Left ventricle myocardium superior (tissue), 1 donor: ENCODE measurements around the gene LGI2. TPM values are rescaled to one million over a fixed set of nuclear protein-coding genes. Genes with fewer than 3 reads are reported as not detected.
A peak's percentile ranks its signal among the peaks of the same experiment; 100 is the strongest.

ENCODE experiments used
- ATAC-seq: fragments of 200-7000 bp; cut with Tn5 transposase; one replicate; pipeline ENCODE4 v1.9.1; 2020; ENCODE audit warnings: mild to moderate bottlenecking, moderate library complexity
- DNase-seq: peaks from one replicate; pipeline ENCODE4 v3.0.0-alpha.2; 2020
- intact Hi-C: fragments of 100-400 bp; cut with micrococcal nuclease; formaldehyde crosslinking; loops from one replicate; pipeline ENCODE4 v1.11.0; 2022
- total RNA-seq: library from RNA; stranded (reverse); fragmentation: NEBNext Ultra II Directional; extraction: Animal tissue kit (Norgen Biotek cat#: 25700); gene quantifications from one replicate; pipeline ENCODE4 v1.2.1, GENCODE V29; 2021
- donor health status: DM: no; HTN: yes; CAD: no; lungs with severe emphysema.

The LGI2 gene
- total RNA-seq, 1 donor from 2014 or later = 2.0 TPM

DNA sequence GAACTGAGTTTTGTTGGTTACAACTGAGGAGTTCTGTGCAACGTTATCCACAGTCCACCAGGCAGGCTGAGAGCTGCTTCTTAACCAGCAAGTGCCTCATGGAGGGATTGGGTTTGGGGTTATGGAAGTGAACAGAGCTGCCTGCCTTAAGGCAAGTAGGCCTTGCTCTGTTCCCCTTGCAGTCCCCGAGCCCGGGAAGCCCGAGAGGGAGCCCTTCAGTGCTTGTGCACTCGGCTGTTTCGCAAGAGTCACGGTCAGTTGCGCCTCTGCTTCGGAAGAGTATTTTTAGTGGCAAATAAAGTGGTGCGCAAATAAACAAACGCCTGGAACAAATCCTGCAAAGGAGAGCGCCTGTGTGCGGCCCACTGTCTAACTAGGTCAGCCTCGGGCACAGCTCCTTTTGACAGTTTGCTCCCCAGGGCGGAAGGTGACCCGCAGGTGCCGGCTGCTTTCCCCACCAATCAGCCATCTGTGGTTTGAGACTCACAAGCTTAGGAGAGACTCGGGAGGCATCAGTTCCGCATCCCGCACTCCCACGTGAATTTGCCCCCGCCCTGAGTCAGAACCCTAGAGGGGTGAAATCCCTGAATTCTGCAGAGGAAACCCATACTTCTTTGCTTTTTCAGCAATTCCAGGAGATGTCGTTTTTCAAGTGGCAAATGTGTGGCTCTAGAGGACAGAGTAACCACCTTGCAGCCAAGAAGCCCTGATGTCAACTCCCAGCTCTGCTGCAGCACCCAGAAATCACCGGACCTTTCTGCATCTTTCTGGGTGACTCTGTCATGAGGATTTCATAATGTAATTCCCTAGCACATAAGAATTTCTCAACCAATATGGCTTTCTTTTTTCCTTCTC, 56.8 kb downstream of the LGI2 start:
- intact Hi-C loops = no loop called here
- peak; percentile 65 for DNase-seq
- ATAC-seq = peak; percentile 57

DNA sequence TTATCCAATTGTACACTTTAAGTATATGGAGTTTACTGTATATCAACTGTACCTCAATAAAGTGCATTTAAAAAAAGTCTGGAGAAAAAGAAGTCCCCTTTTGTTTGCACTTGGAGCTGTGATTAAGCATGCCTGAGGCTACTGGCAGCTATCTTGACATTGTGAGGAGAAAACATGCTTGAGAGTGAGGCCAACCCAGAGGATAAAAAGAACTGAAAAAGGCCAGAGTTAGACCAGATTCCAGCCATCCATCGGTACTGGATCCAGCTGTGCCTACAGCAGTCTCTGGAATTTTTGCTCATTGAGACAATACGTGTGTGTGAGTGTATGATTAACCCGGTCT, 57.4 kb downstream of the LGI2 start:
- intact Hi-C loops = no loop called here
- ATAC-seq = no peak
- DNase-seq = no peak

DNA sequence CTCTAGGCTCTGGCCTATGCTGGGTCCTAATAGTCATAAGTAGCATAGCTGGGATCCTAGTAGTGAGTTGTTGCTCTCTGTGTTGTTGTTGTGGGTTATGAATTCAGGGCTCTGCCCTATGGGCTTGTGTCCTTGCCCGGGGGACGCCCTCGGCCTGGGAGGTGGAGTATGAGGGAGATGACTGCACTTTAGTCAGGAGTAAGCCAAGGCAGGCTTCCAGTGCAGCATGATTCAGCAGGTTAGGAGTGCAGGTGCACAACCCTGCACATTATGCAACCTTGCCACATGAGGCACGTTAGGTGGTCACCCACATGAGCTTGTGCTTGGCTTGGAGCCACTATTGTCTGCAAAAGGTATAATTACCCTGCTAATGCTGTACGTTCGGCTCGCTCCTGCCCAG, 59.6 kb downstream of the LGI2 start:
- intact Hi-C loops = no loop called here
- no peak for DNase-seq
- ATAC-seq = no peak

- no peak for ATAC-seq
- intact Hi-C loops = no loop called here
- DNase-seq = no peak
Measured at GRCh38 chr4:24970635-24971034, 60.1 kb downstream of the LGI2 start.

DNA sequence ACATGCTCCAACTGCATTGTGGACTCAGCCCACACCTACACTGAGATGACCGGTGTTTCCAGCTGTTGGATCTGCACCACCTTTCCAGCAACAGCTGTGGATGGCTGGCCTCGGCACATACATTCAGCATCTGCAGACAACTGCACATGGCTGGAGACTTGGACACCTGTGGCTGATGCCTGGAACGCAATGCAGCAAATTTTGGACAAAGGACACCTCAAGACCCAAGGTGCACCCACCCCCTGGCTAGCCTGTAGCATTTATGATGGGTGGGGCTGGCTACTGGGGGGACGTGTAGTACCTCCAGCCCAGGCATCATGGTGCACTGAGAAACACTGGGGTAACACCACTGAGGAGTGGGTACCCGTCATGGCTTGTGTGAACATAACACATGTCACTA, 60.6 kb downstream of the LGI2 start:
- ATAC-seq (no peak), DNase-seq (no peak)
- intact Hi-C loops = no loop called here

- ATAC-seq (no peak), DNase-seq (no peak)
- intact Hi-C loops = no loop called here
Measured at GRCh38 chr4:24969486-24969885, 61.3 kb downstream of the LGI2 start.

DNA sequence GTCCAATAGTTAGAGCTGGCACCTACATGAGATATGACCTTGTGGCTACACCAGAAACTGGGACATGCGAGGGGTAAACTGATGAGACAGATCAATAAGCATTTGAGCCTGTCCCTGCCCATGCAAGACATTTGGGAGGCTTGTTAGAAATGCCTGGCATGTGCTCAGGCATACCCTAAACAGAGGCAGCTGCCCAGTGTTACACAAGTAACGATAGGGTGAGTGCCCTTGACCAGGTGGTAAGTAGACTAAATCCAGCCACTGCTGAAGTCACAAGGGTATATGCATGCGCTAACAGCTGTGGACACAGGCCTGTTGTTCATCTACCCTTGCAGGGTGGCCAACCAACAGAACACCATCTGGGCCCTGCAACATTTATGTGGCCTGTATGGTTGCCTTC, 61.8 kb downstream of the LGI2 start:
- ATAC-seq (peak; percentile 42), DNase-seq (no peak)
- intact Hi-C loops = no loop called here

DNA sequence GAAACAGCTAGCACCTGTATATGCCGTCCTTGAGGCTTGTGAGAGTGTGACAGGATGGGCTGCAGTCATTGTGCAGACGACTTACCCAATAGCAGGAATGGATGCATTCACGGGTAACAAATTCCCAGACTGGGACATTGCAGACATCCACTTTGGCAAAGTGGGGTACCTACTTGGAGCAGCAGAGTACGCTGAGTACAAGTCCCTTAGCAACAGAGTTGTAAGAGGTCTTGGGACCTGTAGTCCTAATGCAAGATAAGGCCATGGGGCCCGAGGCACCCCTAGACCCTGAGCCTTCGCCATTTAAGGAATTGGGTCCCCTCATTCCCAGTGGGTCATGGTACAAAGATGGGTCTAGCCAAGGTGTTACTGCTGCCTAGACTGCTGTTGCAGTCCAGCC, 62.5 kb downstream of the LGI2 start:
- no peak for ATAC-seq
- DNase-seq = no peak
- intact Hi-C loops = no loop called here

DNA sequence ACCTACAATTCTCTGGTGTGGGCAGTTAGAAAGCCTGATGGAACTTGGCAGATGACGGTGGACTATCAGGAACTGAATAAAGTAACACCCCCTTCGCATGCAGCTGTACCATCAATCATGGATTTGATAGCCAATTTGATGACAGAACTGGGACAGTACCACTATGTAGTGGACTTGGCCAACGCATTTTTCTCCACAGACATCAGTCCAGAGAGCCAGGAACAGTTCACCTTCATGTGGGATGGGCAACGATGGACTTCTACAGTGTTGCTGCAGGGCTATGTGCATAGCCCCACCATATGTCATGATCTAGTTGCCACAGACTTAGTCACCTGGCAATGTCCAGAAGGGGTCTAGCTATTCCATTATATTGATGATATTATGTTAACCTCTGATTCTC, 63.4 kb downstream of the LGI2 start:
- intact Hi-C loops = no loop called here
- ATAC-seq (no peak), DNase-seq (no peak)

DNA sequence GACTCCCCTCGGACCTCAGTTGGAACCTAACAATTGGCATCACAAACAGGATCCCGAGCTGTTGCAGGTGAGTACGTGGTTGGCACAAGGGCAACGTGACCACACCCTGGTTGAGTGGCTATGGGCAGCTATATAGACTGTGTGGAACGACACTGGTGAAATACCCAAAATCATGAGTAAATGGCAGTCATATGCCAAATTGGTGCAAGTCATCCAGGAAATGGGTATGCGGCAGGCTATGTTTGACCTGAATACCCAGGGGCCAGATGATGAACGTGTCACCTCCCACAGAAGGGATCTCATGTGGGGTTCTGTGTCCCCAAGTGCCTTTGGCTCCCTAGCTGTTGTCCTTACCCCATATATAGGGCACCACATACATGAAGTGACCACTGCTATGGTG, 64.7 kb downstream of the LGI2 start:
- no peak for ATAC-seq
- intact Hi-C loops = no loop called here

GRCh38 chr4:24965627-24966026, 65.1 kb downstream of the LGI2 start:
- ATAC-seq (no peak), DNase-seq (no peak)
- intact Hi-C loops = no loop called here

More for the DNA sequence above, 64.7 kb downstream of the LGI2 start:
- no peak for DNase-seq

DNA sequence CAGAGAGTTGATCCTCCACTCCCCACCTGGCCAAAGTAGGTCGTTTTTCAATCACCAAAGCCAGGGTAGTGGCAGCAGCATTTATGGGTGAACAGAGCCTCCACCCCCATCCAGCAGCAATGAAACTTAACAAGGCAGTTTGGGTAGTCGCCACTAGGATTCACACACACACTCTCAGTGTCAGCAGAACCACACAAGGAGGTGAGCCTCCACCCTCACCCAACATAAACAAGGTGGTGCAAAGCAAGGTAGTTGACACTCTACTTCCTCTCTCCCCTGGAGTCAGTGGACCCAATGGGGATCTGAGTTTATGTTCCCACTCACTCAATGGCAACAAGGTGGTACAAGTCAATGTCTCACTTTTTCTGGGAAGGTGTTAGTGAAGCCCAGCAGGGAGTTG, 67.5 kb downstream of the LGI2 start:
- no peak for ATAC-seq
- DNase-seq = no peak
- intact Hi-C loops = no loop called here

DNA sequence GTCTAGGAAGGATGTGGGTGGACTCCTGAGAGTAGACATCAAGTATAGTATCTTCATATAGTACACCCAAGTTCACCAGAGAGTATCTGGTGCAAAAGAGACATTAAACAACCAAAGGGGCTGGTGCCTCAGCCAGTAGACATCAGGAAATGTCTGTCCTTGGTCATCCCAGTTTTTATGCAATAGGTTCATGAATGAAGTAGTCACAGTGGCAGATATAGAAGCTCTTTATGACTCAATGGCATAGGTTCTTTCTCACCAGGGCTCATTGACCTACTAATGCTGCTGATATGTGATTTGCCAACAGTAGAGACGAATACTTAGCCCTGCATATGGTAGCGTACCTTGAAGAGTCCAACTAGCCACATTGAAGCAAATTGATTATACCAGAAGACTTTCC, 72.9 kb downstream of the LGI2 start:
- no peak for DNase-seq
- intact Hi-C loops = no loop called here
- ATAC-seq = no peak

GRCh38 chr4:24956763-24957162, 74.0 kb downstream of the LGI2 start:
- intact Hi-C loops = no loop called here
- DNase-seq = no peak
- ATAC-seq = no peak

- intact Hi-C loops = no loop called here
Measured at GRCh38 chr4:24956091-24956490, 74.7 kb downstream of the LGI2 start.

DNA sequence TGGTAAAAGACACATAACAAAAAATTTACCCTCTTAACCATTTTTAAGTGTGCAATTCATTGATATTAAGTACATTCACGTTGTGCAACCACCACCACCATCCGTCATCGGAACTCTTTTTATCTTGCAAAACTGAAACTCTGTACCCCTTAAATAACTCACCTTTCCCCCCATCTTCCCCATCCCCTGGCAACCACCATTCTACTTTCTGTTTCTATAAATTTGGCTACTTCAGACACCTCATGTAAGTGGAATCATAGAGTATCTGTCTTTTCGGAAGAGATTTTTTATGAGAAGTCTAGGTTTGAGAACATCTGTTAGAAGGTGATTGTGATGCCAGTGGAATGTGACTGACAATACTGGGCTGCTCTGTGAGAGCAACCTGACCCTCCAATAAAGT, 78.1 kb downstream of the LGI2 start:
- ATAC-seq = no peak
- no peak for DNase-seq
- intact Hi-C loops = no loop called here

More at GRCh38 chr4:24956091-24956490, 74.7 kb downstream of the LGI2 start:
- no peak for ATAC-seq
- no peak for DNase-seq

DNA sequence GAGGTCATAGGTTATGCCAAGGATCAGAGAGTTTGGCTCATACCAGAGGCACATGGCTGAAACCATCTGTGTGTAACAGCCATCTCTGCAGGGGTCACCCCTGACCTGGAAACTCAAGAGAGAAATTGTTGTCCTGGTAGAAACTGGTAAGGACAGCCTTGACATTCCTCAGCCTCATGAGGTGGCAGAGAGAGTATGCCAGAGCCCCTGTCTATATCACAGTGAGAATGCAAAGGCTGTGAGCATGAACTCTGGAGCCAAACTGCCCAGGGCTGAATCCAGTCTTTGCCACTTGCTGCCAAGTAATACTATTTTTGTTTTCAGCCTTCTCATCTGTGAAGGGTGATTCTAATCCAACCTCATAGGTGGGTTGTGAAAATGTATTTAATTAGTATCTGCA, 80.8 kb downstream of the LGI2 start:
- no peak for DNase-seq
- intact Hi-C loops = no loop called here

More for the DNA sequence above, 80.8 kb downstream of the LGI2 start:
- ATAC-seq = peak; percentile 96

Other genes starting within 250 kb of the LGI2 start
- 69.8 TPM for gene SOD3, start 235.4 kb downstream of the LGI2 start, total RNA-seq
- 13.2 TPM for gene CCDC149, start 117.9 kb downstream of the LGI2 start, total RNA-seq
- 5.2 TPM for gene SEPSECS, start 129.5 kb upstream of the LGI2 start, total RNA-seq
- 2.0 TPM for gene PI4K2B, start 203.1 kb upstream of the LGI2 start, total RNA-seq